ENCODE results near the gene FERMT3. TPM values are rescaled to one million over a fixed set of nuclear protein-coding genes. Genes with fewer than 3 reads are reported as not detected.

Gene FERMT3
- total RNA-seq, 1 donor from 2014 or later, result 1.4 TPM

GRCh38 chr11:64263947-64264317 is 57.4 kb downstream of the FERMT3 start:
- peaks cover 16% of the 10 kb centered on the region for H3K4me1 Mint-ChIP-seq (ENCODE audit: unreplicated experiment)
- H3K36me3 Mint-ChIP-seq (ENCODE audit: unreplicated experiment), result peaks cover 16% of the 10 kb centered on the region
- TF ChIP-seq CTCF (IDR thresholded peaks at IDR 0.05), result no peak
- H3K27ac Mint-ChIP-seq (ENCODE audit: unreplicated experiment), result no peak overlapping the region
- no peaks in the 10 kb centered on the region for H3K27me3 Mint-ChIP-seq (ENCODE audit: unreplicated experiment)
- DNase-seq (ENCODE audit: extremely low spot score, unreplicated experiment), result no peak
- H3K9me3 Mint-ChIP-seq (ENCODE audit: unreplicated experiment), result no peaks in the 10 kb centered on the region
- no peak overlapping the region for H3K4me3 Mint-ChIP-seq (ENCODE audit: unreplicated experiment)

- DNase-seq (ENCODE audit: extremely low spot score, unreplicated experiment), result no peak
- H3K27ac Mint-ChIP-seq (ENCODE audit: unreplicated experiment), result no peak overlapping the region
- no peak overlapping the region for H3K4me3 Mint-ChIP-seq (ENCODE audit: unreplicated experiment)
- no peaks in the 10 kb centered on the region for H3K9me3 Mint-ChIP-seq (ENCODE audit: unreplicated experiment)
- no peak for TF ChIP-seq CTCF (IDR thresholded peaks at IDR 0.05)
- H3K27me3 Mint-ChIP-seq (ENCODE audit: unreplicated experiment), result no peaks in the 10 kb centered on the region
- peaks cover 19% of the 10 kb centered on the region for H3K4me1 Mint-ChIP-seq (ENCODE audit: unreplicated experiment)
- peaks cover 14% of the 10 kb centered on the region for H3K36me3 Mint-ChIP-seq (ENCODE audit: unreplicated experiment)
These were observed 57.9 kb downstream of the FERMT3 start for GRCh38 chr11:64264371-64264852.

GRCh38 chr11:64265176-64266160 is 58.9 kb downstream of the FERMT3 start:
- Mint-ChIP-seq H3K4me3 (ENCODE audit: unreplicated experiment) (no peak overlapping the region), H3K9me3 (ENCODE audit: unreplicated experiment) (no peaks in the 10 kb centered on the region), H3K27me3 (ENCODE audit: unreplicated experiment) (no peaks in the 10 kb centered on the region), H3K36me3 (ENCODE audit: unreplicated experiment) (peaks cover 6% of the 10 kb centered on the region), H3K4me1 (ENCODE audit: unreplicated experiment) (peaks cover 19% of the 10 kb centered on the region), H3K27ac (ENCODE audit: unreplicated experiment) (no peak overlapping the region)
- TF ChIP-seq CTCF (IDR thresholded peaks at IDR 0.05), result no peak
- no peak for DNase-seq (ENCODE audit: extremely low spot score, unreplicated experiment)

GRCh38 chr11:64266339-64266738 is 59.8 kb downstream of the FERMT3 start:
- Mint-ChIP-seq H3K9me3 (ENCODE audit: unreplicated experiment) (no peaks in the 10 kb centered on the region), H3K4me1 (ENCODE audit: unreplicated experiment) (peaks cover 19% of the 10 kb centered on the region), H3K27me3 (ENCODE audit: unreplicated experiment) (no peaks in the 10 kb centered on the region), H3K27ac (ENCODE audit: unreplicated experiment) (no peak overlapping the region), H3K4me3 (ENCODE audit: unreplicated experiment) (no peak overlapping the region), H3K36me3 (ENCODE audit: unreplicated experiment) (peaks cover 6% of the 10 kb centered on the region)
- no peak for DNase-seq (ENCODE audit: extremely low spot score, unreplicated experiment)
- TF ChIP-seq CTCF (IDR thresholded peaks at IDR 0.05), result no peak

GRCh38 chr11:64267207-64267945 is 60.9 kb downstream of the FERMT3 start:
- peaks cover 26% of the 10 kb centered on the region for H3K4me1 Mint-ChIP-seq (ENCODE audit: unreplicated experiment)
- peak overlapping the region; percentile 99 for H3K27ac Mint-ChIP-seq (ENCODE audit: unreplicated experiment)
- no peak for DNase-seq (ENCODE audit: extremely low spot score, unreplicated experiment)
- no peak overlapping the region for H3K4me3 Mint-ChIP-seq (ENCODE audit: unreplicated experiment)
- no peaks in the 10 kb centered on the region for H3K9me3 Mint-ChIP-seq (ENCODE audit: unreplicated experiment)
- no peak for TF ChIP-seq CTCF (IDR thresholded peaks at IDR 0.05)
- H3K36me3 Mint-ChIP-seq (ENCODE audit: unreplicated experiment), result peaks cover 4% of the 10 kb centered on the region
- no peaks in the 10 kb centered on the region for H3K27me3 Mint-ChIP-seq (ENCODE audit: unreplicated experiment)

All from osteocyte (in vitro differentiated cells).